Measurements from ENCODE around the gene JAZF1. TPM values are rescaled to one million over a fixed set of nuclear protein-coding genes. Genes with fewer than 3 reads are reported as not detected.

JAZF1 gene
- total and polyA plus RNA-seq, 3 experiments from 2014 or later: 3.2 to 5.1 (median 4.9) TPM

DNA sequence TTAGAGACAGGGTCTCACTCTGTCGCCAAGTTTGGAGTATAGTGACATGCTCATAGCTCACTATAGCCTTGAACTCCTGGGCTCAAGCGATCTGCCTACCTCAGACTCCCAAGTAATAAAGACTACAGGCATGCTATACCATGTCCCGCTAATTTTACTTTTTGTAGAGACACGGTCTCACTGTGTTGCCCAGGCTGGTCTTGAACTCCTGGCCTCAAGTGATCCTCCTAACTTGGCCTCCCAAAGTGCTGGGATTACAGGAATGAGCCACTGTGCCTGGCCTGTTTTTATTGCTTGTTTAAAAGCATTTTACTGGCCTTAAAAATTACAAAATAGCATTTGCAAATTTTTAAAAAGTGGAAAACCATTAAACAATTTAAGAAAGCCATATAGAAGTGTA, 135.0 kb downstream of the JAZF1 start:
- Mint-ChIP-seq H3K4me3 (no peak overlapping the region), H3K27ac (no peak overlapping the region), H3K9me3 (no peaks in the 10 kb centered on the region), H3K27me3 (no peaks in the 10 kb centered on the region), H3K4me1 (no peaks in the 10 kb centered on the region), H3K36me3 (peaks cover 0 to 21% (median 2%) of the 10 kb centered on the region in 3 donors)
- Histone ChIP-seq H3K9me3 (ENCODE audit: low read length) (no peaks in the 10 kb centered on the region), H3K4me1 (ENCODE audit: insufficient read depth, low read length) (no peaks in the 10 kb centered on the region), H3K27me3 (ENCODE audit: insufficient read depth, low read length, poor library complexity, severe bottlenecking) (no peaks in the 10 kb centered on the region), H3K36me3 (ENCODE audit: insufficient read depth, low read length) (no peaks in the 10 kb centered on the region), H3K27ac (ENCODE audit: low read depth, low read length) (no peak overlapping the region), H3K4me3 (ENCODE audit: low read length) (no peak overlapping the region)
- CTCF ChIA-PET: no interaction called here
- POLR2A ChIA-PET: no interaction called here
- no peak for DNase-seq

DNA sequence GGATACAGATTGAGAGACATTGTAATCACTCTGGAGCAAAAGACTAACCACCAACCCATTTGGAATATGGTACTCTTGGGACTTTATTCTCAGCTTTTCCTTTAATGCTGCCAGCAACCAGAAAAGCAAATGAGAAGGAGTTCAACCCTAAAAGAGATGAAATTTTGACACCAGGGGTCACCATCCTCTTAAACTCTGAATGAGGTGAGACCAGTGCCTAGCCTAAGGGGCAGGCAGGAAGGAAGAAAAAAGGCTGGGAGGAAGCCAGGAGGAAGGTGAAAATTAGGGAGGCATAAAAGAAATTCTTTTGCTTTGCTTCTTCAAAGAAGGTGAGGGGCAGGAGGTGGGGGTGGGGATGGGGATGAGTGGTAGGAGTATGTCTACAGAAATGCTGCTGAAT, 135.8 kb downstream of the JAZF1 start:
- Mint-ChIP-seq H3K27ac (peak overlapping the region in 1 of 8 donors; percentile 42), H3K27me3 (no peaks in the 10 kb centered on the region), H3K4me3 (no peak overlapping the region), H3K9me3 (no peaks in the 10 kb centered on the region), H3K4me1 (no peaks in the 10 kb centered on the region), H3K36me3 (peaks cover 0 to 21% (median 7%) of the 10 kb centered on the region in 3 donors)
- Histone ChIP-seq H3K27me3 (ENCODE audit: insufficient read depth, low read length, poor library complexity, severe bottlenecking) (no peaks in the 10 kb centered on the region), H3K4me1 (ENCODE audit: insufficient read depth, low read length) (no peaks in the 10 kb centered on the region), H3K4me3 (ENCODE audit: low read length) (no peak overlapping the region), H3K27ac (ENCODE audit: low read depth, low read length) (no peak overlapping the region), H3K9me3 (ENCODE audit: low read length) (no peaks in the 10 kb centered on the region), H3K36me3 (ENCODE audit: insufficient read depth, low read length) (no peaks in the 10 kb centered on the region)
- CTCF ChIA-PET: interaction anchor here (1.3 kb wide), 1 partner anchor 24 kb away, joined by 3 read pairs; no protein-coding TSS in a partner anchor
- POLR2A ChIA-PET: no interaction called here
- no peak for DNase-seq

DNA sequence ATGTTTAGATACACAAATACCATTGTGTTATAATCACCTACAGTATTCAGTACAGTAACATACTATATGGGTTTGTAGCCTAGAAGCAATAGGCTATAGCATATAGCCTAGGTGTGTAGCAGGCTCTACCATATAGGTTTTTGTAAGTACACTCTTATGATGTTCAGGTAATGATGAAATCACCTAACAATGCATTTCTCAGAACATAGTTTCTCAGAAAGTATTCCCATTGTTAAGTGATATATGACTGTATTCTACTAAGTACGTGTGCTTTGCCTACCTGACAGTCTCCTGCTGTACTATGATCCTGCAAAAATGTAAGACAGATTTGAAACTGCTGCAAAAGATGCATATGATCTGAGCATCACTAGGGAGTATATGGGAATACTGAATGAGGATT, 137.9 kb downstream of the JAZF1 start:
- Histone ChIP-seq H3K27me3 (ENCODE audit: insufficient read depth, low read length, poor library complexity, severe bottlenecking) (no peaks in the 10 kb centered on the region), H3K36me3 (ENCODE audit: insufficient read depth, low read length) (no peaks in the 10 kb centered on the region), H3K9me3 (ENCODE audit: low read length) (no peaks in the 10 kb centered on the region), H3K27ac (ENCODE audit: low read depth, low read length) (no peak overlapping the region), H3K4me1 (ENCODE audit: insufficient read depth, low read length) (no peaks in the 10 kb centered on the region), H3K4me3 (ENCODE audit: low read length) (no peak overlapping the region)
- H3K27ac Mint-ChIP-seq: no peak overlapping the region
- H3K9me3 Mint-ChIP-seq: no peaks in the 10 kb centered on the region
- CTCF ChIA-PET: no interaction called here
- DNase-seq: no peak
- H3K27me3 Mint-ChIP-seq: no peaks in the 10 kb centered on the region
- H3K4me3 Mint-ChIP-seq: no peak overlapping the region
- POLR2A ChIA-PET: no interaction called here
- peaks cover 0 to 17% (median 7%) of the 10 kb centered on the region in 3 donors for H3K36me3 Mint-ChIP-seq
- H3K4me1 Mint-ChIP-seq: no peaks in the 10 kb centered on the region

DNA sequence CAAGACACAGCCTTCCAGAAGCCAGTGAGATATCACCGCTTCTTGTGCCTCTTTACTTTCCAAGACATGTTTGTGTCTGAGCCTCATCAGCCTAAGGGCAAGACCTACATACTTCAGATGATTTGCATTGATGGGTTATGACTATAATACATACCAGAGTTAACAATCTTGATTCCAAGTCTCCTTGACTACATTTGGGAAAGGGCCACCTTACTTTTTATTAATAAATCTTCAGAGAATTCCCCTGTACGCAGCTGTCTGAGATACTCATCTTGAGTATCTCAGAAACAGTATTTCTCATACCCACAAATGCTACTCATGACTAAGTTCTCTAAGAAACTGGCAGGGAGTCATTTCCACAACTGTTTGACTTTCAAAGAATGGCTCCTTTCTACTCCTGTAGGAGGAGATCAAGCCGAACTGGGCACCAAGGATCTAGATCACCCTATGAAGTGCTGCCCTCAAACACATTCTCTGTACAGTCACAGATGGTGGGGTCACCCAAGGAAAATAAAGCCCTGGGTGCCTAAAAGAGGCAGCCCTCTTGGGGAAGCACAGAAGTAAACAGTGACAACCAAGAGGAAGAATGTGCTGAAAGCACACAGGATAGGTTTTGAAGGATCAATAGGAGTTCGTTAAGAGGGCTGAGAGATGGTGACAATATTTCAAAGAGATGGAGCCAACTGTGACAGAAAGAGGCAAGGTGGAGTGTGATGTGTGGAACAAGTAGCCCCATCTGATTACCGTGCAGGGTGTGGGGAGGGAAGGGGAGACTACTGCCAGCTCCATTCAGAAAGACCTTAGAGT, 138.9 kb downstream of the JAZF1 start:
- no peaks in the 10 kb centered on the region for H3K27me3 ChIP-seq (ENCODE audit: insufficient read depth, low read length, poor library complexity, severe bottlenecking)
- no peak overlapping the region for H3K27ac ChIP-seq (ENCODE audit: low read depth, low read length)
- Mint-ChIP-seq H3K27me3 (no peaks in the 10 kb centered on the region), H3K9me3 (no peaks in the 10 kb centered on the region), H3K4me3 (no peak overlapping the region), H3K36me3 (peaks cover 0 to 15% (median 7%) of the 10 kb centered on the region in 3 donors), H3K4me1 (peaks cover 2 to 8% (median 7%) of the 10 kb centered on the region in 3 donors), H3K27ac (peak overlapping the region in 1 of 8 donors; percentile 59)
- no peak overlapping the region for H3K4me3 ChIP-seq (ENCODE audit: low read length)
- DNase-seq: no peak
- CTCF ChIA-PET: no interaction called here
- POLR2A ChIA-PET: no interaction called here
- no peaks in the 10 kb centered on the region for H3K4me1 ChIP-seq (ENCODE audit: insufficient read depth, low read length)
- H3K9me3 ChIP-seq (ENCODE audit: low read length): no peaks in the 10 kb centered on the region
- H3K36me3 ChIP-seq (ENCODE audit: insufficient read depth, low read length): no peaks in the 10 kb centered on the region

DNA sequence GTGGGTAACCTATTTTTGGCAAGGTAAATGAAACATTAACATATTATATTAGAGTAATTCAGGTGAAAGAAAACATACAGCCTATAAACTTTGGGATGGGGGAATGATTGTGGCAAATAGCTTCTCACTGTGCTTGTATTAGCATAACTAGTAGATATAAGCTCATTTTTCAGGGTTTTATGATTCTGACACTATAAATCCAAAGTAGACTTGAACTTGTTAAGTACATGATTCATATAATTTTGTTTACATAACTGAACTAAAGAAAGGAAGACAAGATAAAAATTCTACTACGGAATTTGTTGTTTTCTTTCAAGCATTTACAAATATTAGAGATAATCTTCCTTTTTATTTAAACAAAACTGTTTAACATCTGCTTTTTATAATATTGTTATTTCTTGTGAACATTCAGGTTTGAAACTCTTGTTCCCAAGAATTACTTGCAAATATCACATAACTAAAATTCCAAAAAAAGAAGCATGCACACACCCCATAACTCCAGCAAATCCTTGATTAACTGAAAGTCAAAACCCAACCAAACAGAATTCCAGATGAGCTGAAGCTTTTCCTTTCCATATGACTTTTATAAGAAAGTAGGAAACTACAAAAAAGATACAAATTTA, 142.3 kb downstream of the JAZF1 start:
- ChIA-PET CTCF (interaction anchor here (0.7 kb wide), 1 partner anchor 59 kb away, joined by 3 read pairs; no protein-coding TSS in a partner anchor), POLR2A (interaction anchor here (0.6 kb wide), 1 partner anchor 237 kb away, joined by 3 read pairs; no protein-coding TSS in a partner anchor)
- Mint-ChIP-seq H3K36me3 (peaks cover 0 to 7% (median 5%) of the 10 kb centered on the region in 3 donors), H3K9me3 (no peaks in the 10 kb centered on the region), H3K27ac (no peak overlapping the region), H3K4me1 (peaks cover 7 to 16% (median 13%) of the 10 kb centered on the region in 3 donors), H3K27me3 (no peaks in the 10 kb centered on the region), H3K4me3 (no peak overlapping the region)
- DNase-seq: no peak
- H3K4me1 ChIP-seq (ENCODE audit: insufficient read depth, low read length): no peaks in the 10 kb centered on the region
- no peaks in the 10 kb centered on the region for H3K36me3 ChIP-seq (ENCODE audit: insufficient read depth, low read length)
- H3K9me3 ChIP-seq (ENCODE audit: low read length): no peaks in the 10 kb centered on the region
- H3K4me3 ChIP-seq (ENCODE audit: low read length): no peak overlapping the region
- no peaks in the 10 kb centered on the region for H3K27me3 ChIP-seq (ENCODE audit: insufficient read depth, low read length, poor library complexity, severe bottlenecking)
- H3K27ac ChIP-seq (ENCODE audit: low read depth, low read length): no peak overlapping the region

DNA sequence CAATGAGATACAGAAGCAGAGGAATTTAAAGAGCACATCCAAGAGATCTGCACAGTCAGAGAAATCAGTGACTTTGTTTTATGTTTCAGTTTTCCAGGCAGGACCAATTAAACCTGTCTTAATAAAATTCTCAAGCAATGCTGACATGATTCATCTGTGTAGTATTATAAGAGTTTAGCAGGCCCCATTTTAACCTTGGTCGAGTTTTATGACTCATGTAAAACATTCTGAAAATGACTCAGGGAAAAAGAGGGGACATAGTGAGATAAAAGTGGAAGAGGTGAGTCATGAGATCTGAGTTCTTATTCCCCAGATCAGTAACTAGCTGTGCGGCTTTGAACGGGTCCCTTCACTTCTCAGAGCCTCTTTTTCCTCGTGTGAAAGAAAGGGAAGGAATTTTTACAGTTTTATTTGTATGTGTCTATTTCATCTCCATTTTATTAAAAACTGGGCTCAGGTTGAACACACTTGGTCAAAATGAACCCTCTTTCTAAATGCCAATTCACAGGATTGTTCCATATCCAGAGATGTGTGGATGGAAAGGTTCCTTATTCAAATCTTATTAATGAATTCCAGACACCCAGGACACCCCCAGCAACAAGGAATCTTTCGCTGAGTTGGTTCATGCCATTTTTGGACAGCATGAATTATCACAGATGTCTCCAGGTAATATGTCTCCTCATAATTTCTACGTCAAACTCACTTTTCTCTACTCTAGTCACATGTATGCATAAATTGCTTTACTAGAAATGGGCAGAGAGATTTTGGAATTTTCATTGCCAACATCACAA, 143.2 kb downstream of the JAZF1 start:
- CTCF ChIA-PET: no interaction called here
- Mint-ChIP-seq H3K4me1 (peaks cover 7 to 18% (median 16%) of the 10 kb centered on the region in 3 donors), H3K27ac (peak overlapping the region in 1 of 8 donors; percentile 7), H3K36me3 (peaks cover 0 to 7% (median 6%) of the 10 kb centered on the region in 3 donors), H3K9me3 (no peaks in the 10 kb centered on the region), H3K4me3 (no peak overlapping the region), H3K27me3 (no peaks in the 10 kb centered on the region)
- no peak for DNase-seq
- POLR2A ChIA-PET: interaction anchor here (0.6 kb wide), 1 partner anchor 236 kb away, joined by 3 read pairs; no protein-coding TSS in a partner anchor
- H3K9me3 ChIP-seq (ENCODE audit: low read length): no peaks in the 10 kb centered on the region
- H3K4me1 ChIP-seq (ENCODE audit: insufficient read depth, low read length): no peaks in the 10 kb centered on the region
- no peak overlapping the region for H3K27ac ChIP-seq (ENCODE audit: low read depth, low read length)
- no peaks in the 10 kb centered on the region for H3K36me3 ChIP-seq (ENCODE audit: insufficient read depth, low read length)
- no peaks in the 10 kb centered on the region for H3K27me3 ChIP-seq (ENCODE audit: insufficient read depth, low read length, poor library complexity, severe bottlenecking)
- H3K4me3 ChIP-seq (ENCODE audit: low read length): no peak overlapping the region

DNA sequence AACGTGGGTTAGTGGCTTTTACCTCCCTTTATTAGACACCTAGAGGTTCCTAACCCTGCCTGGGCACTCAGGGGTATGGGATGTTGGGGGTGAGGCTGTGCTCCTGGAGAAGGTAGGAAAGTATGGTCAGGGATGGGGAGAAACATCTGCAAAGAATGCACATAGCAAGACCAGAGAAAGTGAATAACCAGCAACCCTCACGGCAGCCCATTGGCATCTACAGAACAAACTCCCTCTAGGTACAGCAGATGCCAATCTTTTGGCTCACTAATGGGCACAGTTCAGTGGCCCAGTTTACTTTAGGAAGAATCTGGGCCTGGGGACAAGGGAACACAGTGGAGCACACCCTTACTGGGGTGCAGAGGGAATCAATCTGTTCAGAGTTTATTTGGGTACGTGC, 143.9 kb downstream of the JAZF1 start:
- no peaks in the 10 kb centered on the region for H3K36me3 ChIP-seq (ENCODE audit: insufficient read depth, low read length)
- H3K27me3 ChIP-seq (ENCODE audit: insufficient read depth, low read length, poor library complexity, severe bottlenecking): no peaks in the 10 kb centered on the region
- no peaks in the 10 kb centered on the region for H3K9me3 ChIP-seq (ENCODE audit: low read length)
- ChIA-PET POLR2A (no interaction called here), CTCF (no interaction called here)
- no peak overlapping the region for H3K27ac ChIP-seq (ENCODE audit: low read depth, low read length)
- Mint-ChIP-seq H3K4me1 (peaks cover 7 to 18% (median 16%) of the 10 kb centered on the region in 3 donors), H3K36me3 (peaks cover 0 to 7% (median 0%) of the 10 kb centered on the region in 3 donors), H3K4me3 (no peak overlapping the region), H3K9me3 (no peaks in the 10 kb centered on the region), H3K27me3 (no peaks in the 10 kb centered on the region), H3K27ac (peak overlapping the region in 1 of 8 donors; percentile 47)
- DNase-seq: no peak
- no peak overlapping the region for H3K4me3 ChIP-seq (ENCODE audit: low read length)
- no peaks in the 10 kb centered on the region for H3K4me1 ChIP-seq (ENCODE audit: insufficient read depth, low read length)

DNA sequence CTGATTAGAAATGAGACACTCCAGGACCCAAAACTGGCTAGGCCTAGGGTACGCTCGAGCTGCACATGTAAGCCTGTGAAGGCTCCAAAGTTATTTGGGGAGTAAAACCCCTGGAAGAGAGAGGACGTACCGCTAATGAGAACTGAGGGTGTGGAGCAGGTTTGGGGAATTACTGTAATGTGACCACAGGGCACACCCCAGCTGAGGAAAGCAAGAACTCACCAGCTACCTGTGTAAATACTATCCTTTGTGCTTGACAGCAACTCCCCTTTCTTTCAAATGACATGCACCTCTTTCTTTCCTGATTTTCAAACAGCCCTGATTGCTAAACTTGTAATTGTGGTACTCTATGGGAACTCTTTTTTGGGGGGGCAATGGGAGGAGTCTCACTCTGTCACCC, 147.2 kb downstream of the JAZF1 start:
- Mint-ChIP-seq H3K4me3 (no peak overlapping the region), H3K36me3 (peaks cover 0 to 2% (median 1%) of the 10 kb centered on the region in 3 donors), H3K27ac (peak overlapping the region in 1 of 8 donors; percentile 34), H3K27me3 (no peaks in the 10 kb centered on the region), H3K4me1 (peaks cover 9 to 19% (median 18%) of the 10 kb centered on the region in 3 donors), H3K9me3 (no peaks in the 10 kb centered on the region)
- H3K27ac ChIP-seq (ENCODE audit: low read depth, low read length): no peak overlapping the region
- no peaks in the 10 kb centered on the region for H3K36me3 ChIP-seq (ENCODE audit: insufficient read depth, low read length)
- no peak for DNase-seq
- no peaks in the 10 kb centered on the region for H3K9me3 ChIP-seq (ENCODE audit: low read length)
- ChIA-PET POLR2A (no interaction called here), CTCF (no interaction called here)
- H3K4me1 ChIP-seq (ENCODE audit: insufficient read depth, low read length): no peaks in the 10 kb centered on the region
- H3K27me3 ChIP-seq (ENCODE audit: insufficient read depth, low read length, poor library complexity, severe bottlenecking): no peaks in the 10 kb centered on the region
- no peak overlapping the region for H3K4me3 ChIP-seq (ENCODE audit: low read length)
